Lung (tissue), 12 donors: ENCODE measurements around the gene CSF1R. TPM values are rescaled to one million over a fixed set of nuclear protein-coding genes. Genes with fewer than 3 reads are reported as not detected.

Source experiments
- ATAC-seq: fragments of 200-7000 bp; cut with Tn5 transposase; one replicate; pipeline ENCODE4 v1.9.1; 2020; ENCODE audit warnings: moderate number of reproducible peaks; ENCODE audit not compliant: insufficient read depth, low FRiP score
- DNase-seq, 3 donors: peaks; one replicate each; pipeline ENCODE4 v3.0.0-alpha.2; 2013 to 2017
- H3K27ac ChIP-seq, 2 donors: one replicate each; pipeline ENCODE4 v1.5.1; 2013; ENCODE audit warnings: mild to moderate bottlenecking in 2 of 2, moderate library complexity in 2 of 2, control low read depth in 1 of 2, inconsistent platforms in 1 of 2, low read depth in 1 of 2, low read length in 1 of 2
- H3K27me3 ChIP-seq, 3 donors: one replicate each; pipeline ENCODE4 v1.5.1; 2013; ENCODE audit warnings: low read length in 2 of 3; ENCODE audit not compliant: control insufficient read depth in 3 of 3, insufficient read depth in 3 of 3
- H3K36me3 ChIP-seq, 4 donors: one replicate each; pipeline ENCODE4 v1.5.1; 2013; ENCODE audit warnings: low read length in 4 of 4, mild to moderate bottlenecking in 1 of 4, moderate library complexity in 1 of 4; ENCODE audit not compliant: control insufficient read depth in 4 of 4, insufficient read depth in 4 of 4
- H3K4me1 ChIP-seq, 5 donors: one replicate each; pipeline ENCODE4 v1.5.1; 2013; ENCODE audit warnings: low read length in 5 of 5, mild to moderate bottlenecking in 2 of 5, moderate library complexity in 1 of 5; ENCODE audit not compliant: control insufficient read depth in 5 of 5, insufficient read depth in 5 of 5
- H3K4me3 ChIP-seq: one replicate; pipeline ENCODE4 v1.5.1; 2013; ENCODE audit warnings: mild to moderate bottlenecking, control low read depth, moderate library complexity
- H3K9ac ChIP-seq, 2 donors: one replicate each; pipeline ENCODE4 v1.5.1; 2013; ENCODE audit warnings: low read length in 2 of 2, control low read depth in 1 of 2; ENCODE audit not compliant: insufficient read depth in 1 of 2
- H3K9me3 ChIP-seq, 4 donors: one replicate each; pipeline ENCODE4 v1.5.1; 2013; ENCODE audit warnings: low read length in 3 of 4, mild to moderate bottlenecking in 1 of 4, moderate library complexity in 1 of 4; ENCODE audit not compliant: control insufficient read depth in 4 of 4, insufficient read depth in 3 of 4
- WGBS, 2 donors: extraction: QIAGEN DNeasy Blood & Tissue Kit; methylation state at CpG; one replicate each; pipeline ENCODE4 v1.1.7; 2013; 5-methylcytosine and 5-hydroxymethylcytosine counted together
- polyA plus RNA-seq, 2 donors: library from polyadenylated mRNA; stranded (reverse); fragments of 200-250 nt; gene quantifications; one replicate each; pipeline ENCODE4 v1.2.1, GENCODE V29; 2013
- total RNA-seq, 2 donors: library from RNA; depleted of rRNA in 1 of 2; stranded (reverse); fragments of >200 nt in 1 of 2; gene quantifications; one replicate each; pipeline ENCODE4 v1.2.1, GENCODE V29; 2014 to 2021
- TF ChIP-seq, protein P1 (sequence below): IDR thresholded peaks from 2 replicates; pipeline ENCODE4 v1.5.1; 2012; ENCODE audit warnings: mild to moderate bottlenecking; ENCODE audit errors: control extremely low read depth, extremely low read depth
- donor health status: control.
- donor health status: control.
- donor health status: Bipolar disorder and iron deficiency.
- donor health status: healthy.
- donor health status: DM: yes; HTN: yes; CAD: no.

Gene CSF1R
- total and polyA plus RNA-seq, 4 donors: 13.0 to 65.0 (median 40.7) TPM

DNA sequence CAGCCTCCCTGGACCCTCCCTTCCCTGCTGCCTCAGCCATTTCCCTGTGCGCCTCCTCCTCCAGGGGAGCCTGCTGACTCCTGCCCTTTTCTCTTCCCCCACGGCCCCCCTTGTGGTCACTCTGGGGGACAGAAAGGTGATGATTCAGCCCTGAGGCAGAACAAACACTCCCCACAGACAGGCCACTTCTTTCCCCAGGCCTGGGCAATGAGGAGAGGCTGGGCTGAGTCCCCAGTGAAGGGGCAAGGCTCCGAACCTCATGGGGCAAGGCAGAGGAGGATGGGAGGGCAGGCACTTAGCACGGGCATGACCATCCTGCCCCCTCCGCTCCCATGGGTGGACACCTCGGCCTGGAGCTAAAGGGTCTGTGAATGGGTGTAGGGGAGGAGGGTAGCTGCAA lies 21.0 kb downstream of the CSF1R start:
- no peak overlapping the region for H3K4me3 ChIP-seq
- DNase-seq: no peak
- H3K4me1 ChIP-seq: peaks cover 0 to 7% (median 0%) of the 10 kb centered on the region in 5 donors
- peaks cover 0 to 2% (median 0%) of the 10 kb centered on the region in 3 donors for H3K27me3 ChIP-seq
- peaks cover 0 to 1% (median 0%) of the 10 kb centered on the region in 4 donors for H3K36me3 ChIP-seq
- peak; percentile 32 for ATAC-seq
- TF ChIP-seq, protein P1, sequence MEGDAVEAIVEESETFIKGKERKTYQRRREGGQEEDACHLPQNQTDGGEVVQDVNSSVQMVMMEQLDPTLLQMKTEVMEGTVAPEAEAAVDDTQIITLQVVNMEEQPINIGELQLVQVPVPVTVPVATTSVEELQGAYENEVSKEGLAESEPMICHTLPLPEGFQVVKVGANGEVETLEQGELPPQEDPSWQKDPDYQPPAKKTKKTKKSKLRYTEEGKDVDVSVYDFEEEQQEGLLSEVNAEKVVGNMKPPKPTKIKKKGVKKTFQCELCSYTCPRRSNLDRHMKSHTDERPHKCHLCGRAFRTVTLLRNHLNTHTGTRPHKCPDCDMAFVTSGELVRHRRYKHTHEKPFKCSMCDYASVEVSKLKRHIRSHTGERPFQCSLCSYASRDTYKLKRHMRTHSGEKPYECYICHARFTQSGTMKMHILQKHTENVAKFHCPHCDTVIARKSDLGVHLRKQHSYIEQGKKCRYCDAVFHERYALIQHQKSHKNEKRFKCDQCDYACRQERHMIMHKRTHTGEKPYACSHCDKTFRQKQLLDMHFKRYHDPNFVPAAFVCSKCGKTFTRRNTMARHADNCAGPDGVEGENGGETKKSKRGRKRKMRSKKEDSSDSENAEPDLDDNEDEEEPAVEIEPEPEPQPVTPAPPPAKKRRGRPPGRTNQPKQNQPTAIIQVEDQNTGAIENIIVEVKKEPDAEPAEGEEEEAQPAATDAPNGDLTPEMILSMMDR: no peak
- H3K9me3 ChIP-seq: no peaks in the 10 kb centered on the region
- no peak overlapping the region for H3K27ac ChIP-seq
- WGBS, 2 donors: 69 to 73% methylated on average over 6 of the region's 6 CpGs
- no peak overlapping the region for H3K9ac ChIP-seq

DNA sequence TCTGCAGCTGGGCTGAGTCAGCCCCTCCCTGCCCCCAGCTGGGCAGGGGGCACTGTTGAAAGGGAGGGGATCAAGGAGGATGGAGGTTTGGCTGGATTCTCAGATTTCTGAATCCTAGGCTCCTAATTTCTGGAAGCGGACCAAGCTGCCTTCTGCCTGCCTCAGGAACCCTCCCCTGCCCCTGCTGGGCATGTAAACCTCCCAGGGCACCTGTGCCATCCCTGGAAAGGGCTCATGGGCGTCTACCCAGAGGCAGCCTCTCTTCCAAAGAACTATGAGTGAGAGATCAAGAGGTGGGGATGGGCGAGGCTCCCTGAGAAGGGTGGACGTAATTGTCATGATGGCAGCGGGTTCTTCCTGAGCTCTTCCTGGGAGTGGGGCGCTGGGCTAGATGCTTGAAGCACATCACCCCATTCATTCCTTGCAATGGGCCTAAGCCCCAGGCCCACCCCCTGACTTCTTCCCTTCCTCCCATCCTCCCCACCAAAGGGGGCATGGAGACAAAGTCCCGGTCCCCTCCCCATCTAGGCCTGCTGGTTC lies 21.6 kb downstream of the CSF1R start:
- Histone ChIP-seq H3K27ac (no peak overlapping the region), H3K27me3 (peaks cover 0 to 2% (median 0%) of the 10 kb centered on the region in 3 donors), H3K4me1 (peaks cover 0 to 7% (median 0%) of the 10 kb centered on the region in 5 donors), H3K4me3 (no peak overlapping the region), H3K9me3 (no peaks in the 10 kb centered on the region), H3K9ac (no peak overlapping the region), H3K36me3 (peaks cover 0 to under 1% (median 0%) of the 10 kb centered on the region in 4 donors)
- no peak for DNase-seq
- no peak for ATAC-seq
- TF ChIP-seq, protein P1: no peak
- WGBS, 2 donors: 79 to 80% methylated on average over 7 of the region's 7 CpGs

DNA sequence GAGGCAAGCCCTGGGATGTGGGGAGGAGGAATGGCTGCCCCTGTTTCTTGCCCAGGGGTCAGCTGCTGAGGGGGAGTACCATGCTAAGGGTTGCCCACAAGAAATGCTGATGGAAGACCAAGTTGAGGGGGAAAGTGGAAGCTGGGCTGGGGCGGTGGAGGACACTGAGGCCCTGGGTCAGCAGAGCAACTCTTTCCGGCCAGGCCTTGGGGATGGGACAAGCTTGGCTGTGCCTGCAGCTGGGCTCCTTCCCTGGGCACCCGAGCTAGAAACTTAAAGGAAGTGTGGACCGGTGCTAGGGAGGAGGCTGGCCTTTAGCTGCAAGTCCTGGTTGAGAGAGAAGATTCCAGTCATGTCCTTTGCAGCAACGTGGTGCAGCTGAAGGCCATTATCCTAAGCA lies 22.7 kb downstream of the CSF1R start:
- H3K4me3 ChIP-seq: no peak overlapping the region
- TF ChIP-seq, protein P1: no peak
- no peaks in the 10 kb centered on the region for H3K36me3 ChIP-seq
- peaks cover 0 to 3% (median 0%) of the 10 kb centered on the region in 5 donors for H3K4me1 ChIP-seq
- no peak overlapping the region for H3K27ac ChIP-seq
- ATAC-seq (no peak), DNase-seq (no peak)
- 75 to 77% methylated on average over 5 of the region's 5 CpGs for WGBS, 2 donors
- no peaks in the 10 kb centered on the region for H3K9me3 ChIP-seq
- peaks cover 0 to 2% (median 0%) of the 10 kb centered on the region in 3 donors for H3K27me3 ChIP-seq
- H3K9ac ChIP-seq: no peak overlapping the region
